ENCODE results near the gene CLSTN2. TPM values are rescaled to one million over a fixed set of nuclear protein-coding genes. Genes with fewer than 3 reads are reported as not detected.

CLSTN2 gene
- total and polyA plus RNA-seq, 2 of the 8 experiments (the other 6 are each of a cell fraction or from before 2014, with no cell fraction given) = 0.39 to 0.52 TPM

DNA sequence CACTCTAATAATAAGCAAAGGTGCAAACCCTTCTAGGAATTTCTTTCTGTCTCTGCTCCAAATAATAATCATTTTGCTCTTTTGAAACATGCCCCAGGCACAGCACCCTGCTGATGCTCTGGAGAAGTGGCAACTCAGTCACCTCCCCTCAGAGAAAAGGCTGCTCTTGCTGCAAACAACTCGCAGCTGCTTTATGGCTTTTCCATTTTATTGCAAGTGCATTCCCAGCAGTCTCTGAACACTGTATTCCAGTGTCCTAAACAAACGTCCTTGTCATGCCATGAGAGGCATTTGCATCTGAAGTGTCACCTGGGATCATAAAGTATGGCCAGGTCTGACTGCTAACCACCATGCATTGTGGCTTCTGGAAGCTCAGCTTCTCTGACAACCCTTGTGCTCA, 384.8 kb downstream of the CLSTN2 start (continued):
- TF ChIP-seq, protein P1, sequence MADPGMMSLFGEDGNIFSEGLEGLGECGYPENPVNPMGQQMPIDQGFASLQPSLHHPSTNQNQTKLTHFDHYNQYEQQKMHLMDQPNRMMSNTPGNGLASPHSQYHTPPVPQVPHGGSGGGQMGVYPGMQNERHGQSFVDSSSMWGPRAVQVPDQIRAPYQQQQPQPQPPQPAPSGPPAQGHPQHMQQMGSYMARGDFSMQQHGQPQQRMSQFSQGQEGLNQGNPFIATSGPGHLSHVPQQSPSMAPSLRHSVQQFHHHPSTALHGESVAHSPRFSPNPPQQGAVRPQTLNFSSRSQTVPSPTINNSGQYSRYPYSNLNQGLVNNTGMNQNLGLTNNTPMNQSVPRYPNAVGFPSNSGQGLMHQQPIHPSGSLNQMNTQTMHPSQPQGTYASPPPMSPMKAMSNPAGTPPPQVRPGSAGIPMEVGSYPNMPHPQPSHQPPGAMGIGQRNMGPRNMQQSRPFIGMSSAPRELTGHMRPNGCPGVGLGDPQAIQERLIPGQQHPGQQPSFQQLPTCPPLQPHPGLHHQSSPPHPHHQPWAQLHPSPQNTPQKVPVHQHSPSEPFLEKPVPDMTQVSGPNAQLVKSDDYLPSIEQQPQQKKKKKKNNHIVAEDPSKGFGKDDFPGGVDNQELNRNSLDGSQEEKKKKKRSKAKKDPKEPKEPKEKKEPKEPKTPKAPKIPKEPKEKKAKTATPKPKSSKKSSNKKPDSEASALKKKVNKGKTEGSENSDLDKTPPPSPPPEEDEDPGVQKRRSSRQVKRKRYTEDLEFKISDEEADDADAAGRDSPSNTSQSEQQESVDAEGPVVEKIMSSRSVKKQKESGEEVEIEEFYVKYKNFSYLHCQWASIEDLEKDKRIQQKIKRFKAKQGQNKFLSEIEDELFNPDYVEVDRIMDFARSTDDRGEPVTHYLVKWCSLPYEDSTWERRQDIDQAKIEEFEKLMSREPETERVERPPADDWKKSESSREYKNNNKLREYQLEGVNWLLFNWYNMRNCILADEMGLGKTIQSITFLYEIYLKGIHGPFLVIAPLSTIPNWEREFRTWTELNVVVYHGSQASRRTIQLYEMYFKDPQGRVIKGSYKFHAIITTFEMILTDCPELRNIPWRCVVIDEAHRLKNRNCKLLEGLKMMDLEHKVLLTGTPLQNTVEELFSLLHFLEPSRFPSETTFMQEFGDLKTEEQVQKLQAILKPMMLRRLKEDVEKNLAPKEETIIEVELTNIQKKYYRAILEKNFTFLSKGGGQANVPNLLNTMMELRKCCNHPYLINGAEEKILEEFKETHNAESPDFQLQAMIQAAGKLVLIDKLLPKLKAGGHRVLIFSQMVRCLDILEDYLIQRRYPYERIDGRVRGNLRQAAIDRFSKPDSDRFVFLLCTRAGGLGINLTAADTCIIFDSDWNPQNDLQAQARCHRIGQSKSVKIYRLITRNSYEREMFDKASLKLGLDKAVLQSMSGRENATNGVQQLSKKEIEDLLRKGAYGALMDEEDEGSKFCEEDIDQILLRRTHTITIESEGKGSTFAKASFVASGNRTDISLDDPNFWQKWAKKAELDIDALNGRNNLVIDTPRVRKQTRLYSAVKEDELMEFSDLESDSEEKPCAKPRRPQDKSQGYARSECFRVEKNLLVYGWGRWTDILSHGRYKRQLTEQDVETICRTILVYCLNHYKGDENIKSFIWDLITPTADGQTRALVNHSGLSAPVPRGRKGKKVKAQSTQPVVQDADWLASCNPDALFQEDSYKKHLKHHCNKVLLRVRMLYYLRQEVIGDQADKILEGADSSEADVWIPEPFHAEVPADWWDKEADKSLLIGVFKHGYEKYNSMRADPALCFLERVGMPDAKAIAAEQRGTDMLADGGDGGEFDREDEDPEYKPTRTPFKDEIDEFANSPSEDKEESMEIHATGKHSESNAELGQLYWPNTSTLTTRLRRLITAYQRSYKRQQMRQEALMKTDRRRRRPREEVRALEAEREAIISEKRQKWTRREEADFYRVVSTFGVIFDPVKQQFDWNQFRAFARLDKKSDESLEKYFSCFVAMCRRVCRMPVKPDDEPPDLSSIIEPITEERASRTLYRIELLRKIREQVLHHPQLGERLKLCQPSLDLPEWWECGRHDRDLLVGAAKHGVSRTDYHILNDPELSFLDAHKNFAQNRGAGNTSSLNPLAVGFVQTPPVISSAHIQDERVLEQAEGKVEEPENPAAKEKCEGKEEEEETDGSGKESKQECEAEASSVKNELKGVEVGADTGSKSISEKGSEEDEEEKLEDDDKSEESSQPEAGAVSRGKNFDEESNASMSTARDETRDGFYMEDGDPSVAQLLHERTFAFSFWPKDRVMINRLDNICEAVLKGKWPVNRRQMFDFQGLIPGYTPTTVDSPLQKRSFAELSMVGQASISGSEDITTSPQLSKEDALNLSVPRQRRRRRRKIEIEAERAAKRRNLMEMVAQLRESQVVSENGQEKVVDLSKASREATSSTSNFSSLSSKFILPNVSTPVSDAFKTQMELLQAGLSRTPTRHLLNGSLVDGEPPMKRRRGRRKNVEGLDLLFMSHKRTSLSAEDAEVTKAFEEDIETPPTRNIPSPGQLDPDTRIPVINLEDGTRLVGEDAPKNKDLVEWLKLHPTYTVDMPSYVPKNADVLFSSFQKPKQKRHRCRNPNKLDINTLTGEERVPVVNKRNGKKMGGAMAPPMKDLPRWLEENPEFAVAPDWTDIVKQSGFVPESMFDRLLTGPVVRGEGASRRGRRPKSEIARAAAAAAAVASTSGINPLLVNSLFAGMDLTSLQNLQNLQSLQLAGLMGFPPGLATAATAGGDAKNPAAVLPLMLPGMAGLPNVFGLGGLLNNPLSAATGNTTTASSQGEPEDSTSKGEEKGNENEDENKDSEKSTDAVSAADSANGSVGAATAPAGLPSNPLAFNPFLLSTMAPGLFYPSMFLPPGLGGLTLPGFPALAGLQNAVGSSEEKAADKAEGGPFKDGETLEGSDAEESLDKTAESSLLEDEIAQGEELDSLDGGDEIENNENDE (IDR thresholded peaks at IDR 0.05; ENCODE audit: insufficient replicate concordance, low read length) = no peak

All from H1 (cell line).